AG04450 (cell line): Measurements from ENCODE around the gene KLHDC4. TPM values are rescaled to one million over a fixed set of nuclear protein-coding genes. Genes with fewer than 3 reads are reported as not detected.

Experiments used
- CTCF ChIA-PET: fragments of 300-600, 350-600 bp; formaldehyde crosslinking; extraction: SDS; loops from one replicate; lab custom pipeline; 2022; ENCODE audit warnings: antibody characterized with exemption, inconsistent platforms; lab: Charles Lee
- POLR2A ChIA-PET: fragments of 350-600 bp; formaldehyde crosslinking; extraction: SDS; loops from one replicate; lab custom pipeline; 2021; ENCODE audit warnings: antibody characterized with exemption, inconsistent platforms; lab: Yijun Ruan, JAX
- DNase-seq: peaks from one replicate; pipeline ENCODE4 v3.0.0-alpha.2; 2011; ENCODE audit warnings: low read depth, low spot score
- H3K27ac ChIP-seq: one replicate; pipeline ENCODE4 v1.5.1; 2012; ENCODE audit warnings: low read depth, low read length, control low read depth
- H3K27me3 ChIP-seq: one replicate; pipeline ENCODE4 v1.6.0; 2012; ENCODE audit warnings: low read length; ENCODE audit not compliant: control insufficient read depth, insufficient read depth
- H3K4me3 ChIP-seq: 2 replicates; pipeline ENCODE4 v1.5.1; 2011; ENCODE audit warnings: mild to moderate bottlenecking, low read depth, low read length, control low read depth
- H3K9me3 ChIP-seq: 2 replicates; pipeline ENCODE4 v1.5.1; 2012; ENCODE audit warnings: low read length; ENCODE audit not compliant: control insufficient read depth, insufficient read depth
- polyA plus RNA-seq: library from polyadenylated mRNA; depleted of rRNA; stranded (reverse); fragments of >200 nt; gene quantifications from 2 replicates; pipeline ENCODE4 v1.2.3, GENCODE V29; 2011
- TF ChIP-seq, protein P1 (sequence below): IDR thresholded peaks from 2 replicates; pipeline ENCODE4 v1.5.1; 2011; ENCODE audit warnings: low read depth, low read length, control low read depth, inconsistent platforms

KLHDC4 gene
- polyA plus RNA-seq, 1 experiment: 9.9 TPM

DNA sequence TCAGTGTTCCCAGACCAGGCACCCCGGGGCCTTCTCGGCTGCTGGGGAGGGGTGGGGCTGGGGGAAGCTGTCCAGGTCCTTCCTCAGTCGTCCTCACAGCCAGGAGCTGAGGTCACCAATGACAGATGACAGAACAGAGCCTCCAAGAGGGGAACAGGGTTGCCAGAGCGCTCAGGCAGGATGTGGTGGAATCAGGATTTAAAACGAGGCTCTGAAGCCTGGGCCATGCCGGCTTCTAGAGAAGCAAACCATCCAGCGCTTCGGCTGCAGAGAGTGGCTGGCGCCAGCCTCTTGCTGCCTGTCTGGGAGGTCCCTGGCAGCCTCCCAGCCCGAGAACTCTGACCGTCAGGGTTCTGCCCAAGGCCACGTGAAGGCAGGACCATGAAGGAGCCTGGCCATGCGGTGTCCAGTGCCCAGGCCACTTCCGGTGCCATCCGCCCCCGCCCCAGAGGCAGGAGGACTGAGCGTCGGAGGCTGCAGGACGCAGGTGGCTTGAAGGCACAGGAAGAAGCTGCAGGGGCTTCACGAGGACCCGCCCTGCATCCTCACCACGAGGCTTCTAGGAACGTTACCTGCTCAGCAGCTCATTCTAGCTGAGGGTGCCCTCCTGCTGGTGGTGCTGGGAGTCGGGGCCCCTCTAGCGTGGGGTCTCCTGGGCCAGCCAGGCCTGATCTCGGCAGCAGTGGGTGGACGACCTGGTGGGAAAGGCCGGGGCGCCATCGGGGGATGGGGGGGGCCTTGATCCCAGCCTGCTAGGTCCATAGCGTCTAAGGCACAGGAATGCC is 78.5 kb downstream of the KLHDC4 start:
- CTCF ChIA-PET: no interaction called here
- H3K4me3 ChIP-seq: no peak overlapping the region
- DNase-seq: no peak
- peaks cover 4% of the 10 kb centered on the region; the same call in 1 of the 2 replicates for H3K9me3 ChIP-seq
- H3K27ac ChIP-seq: no peak overlapping the region
- peaks cover 26% of the 10 kb centered on the region for H3K27me3 ChIP-seq
- POLR2A ChIA-PET: no interaction called here
- TF ChIP-seq, protein P1, sequence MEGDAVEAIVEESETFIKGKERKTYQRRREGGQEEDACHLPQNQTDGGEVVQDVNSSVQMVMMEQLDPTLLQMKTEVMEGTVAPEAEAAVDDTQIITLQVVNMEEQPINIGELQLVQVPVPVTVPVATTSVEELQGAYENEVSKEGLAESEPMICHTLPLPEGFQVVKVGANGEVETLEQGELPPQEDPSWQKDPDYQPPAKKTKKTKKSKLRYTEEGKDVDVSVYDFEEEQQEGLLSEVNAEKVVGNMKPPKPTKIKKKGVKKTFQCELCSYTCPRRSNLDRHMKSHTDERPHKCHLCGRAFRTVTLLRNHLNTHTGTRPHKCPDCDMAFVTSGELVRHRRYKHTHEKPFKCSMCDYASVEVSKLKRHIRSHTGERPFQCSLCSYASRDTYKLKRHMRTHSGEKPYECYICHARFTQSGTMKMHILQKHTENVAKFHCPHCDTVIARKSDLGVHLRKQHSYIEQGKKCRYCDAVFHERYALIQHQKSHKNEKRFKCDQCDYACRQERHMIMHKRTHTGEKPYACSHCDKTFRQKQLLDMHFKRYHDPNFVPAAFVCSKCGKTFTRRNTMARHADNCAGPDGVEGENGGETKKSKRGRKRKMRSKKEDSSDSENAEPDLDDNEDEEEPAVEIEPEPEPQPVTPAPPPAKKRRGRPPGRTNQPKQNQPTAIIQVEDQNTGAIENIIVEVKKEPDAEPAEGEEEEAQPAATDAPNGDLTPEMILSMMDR: no peak

DNA sequence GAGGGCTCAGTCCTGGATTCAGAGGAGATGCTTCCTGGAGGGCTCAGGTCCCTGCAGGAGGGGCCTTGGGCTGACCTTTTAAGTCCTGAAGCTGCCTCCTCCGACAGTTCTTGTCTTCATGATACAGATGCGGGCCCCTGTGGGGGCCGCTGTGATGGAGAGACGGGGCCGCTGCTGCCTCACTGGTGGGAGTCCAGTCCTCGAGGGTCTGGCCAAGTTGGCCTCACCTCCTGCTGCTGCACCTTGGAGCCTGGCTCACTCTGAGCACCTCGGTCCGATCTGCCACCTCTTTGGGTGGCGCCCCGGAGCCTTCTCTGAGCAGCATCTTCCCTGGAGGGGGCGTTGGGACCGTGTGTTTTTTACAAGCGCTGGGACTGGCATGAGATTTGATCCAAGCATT is 79.1 kb downstream of the KLHDC4 start:
- H3K27me3 ChIP-seq: peaks cover 26% of the 10 kb centered on the region
- no peak overlapping the region for H3K4me3 ChIP-seq
- POLR2A ChIA-PET: no interaction called here
- DNase-seq: no peak
- H3K9me3 ChIP-seq: peaks cover 4% of the 10 kb centered on the region; the same call in 1 of the 2 replicates
- H3K27ac ChIP-seq: no peak overlapping the region
- CTCF ChIA-PET: no interaction called here
- TF ChIP-seq, protein P1: no peak

DNA sequence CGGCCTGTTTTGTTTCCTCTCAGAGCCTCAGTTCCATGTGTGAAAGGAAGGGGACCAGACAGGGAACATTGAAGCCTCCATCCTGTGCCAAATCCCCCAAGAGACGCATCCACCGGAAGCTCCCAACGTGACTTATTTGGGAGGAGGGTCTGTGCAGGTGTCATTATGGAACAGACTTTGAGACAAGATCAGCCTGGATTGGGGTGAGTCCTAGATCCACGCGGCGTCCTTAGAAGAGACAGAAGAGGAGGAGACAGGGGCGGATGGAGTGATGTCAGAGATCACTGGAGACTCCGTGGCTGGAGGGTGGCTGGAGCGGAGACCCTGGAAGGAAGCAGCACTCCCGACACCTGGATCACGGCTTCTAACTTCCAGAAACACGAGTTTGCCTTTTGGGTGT is 80.0 kb downstream of the KLHDC4 start:
- peaks cover 4% of the 10 kb centered on the region; the same call in 1 of the 2 replicates for H3K9me3 ChIP-seq
- H3K27ac ChIP-seq: no peak overlapping the region
- no peak overlapping the region for H3K4me3 ChIP-seq
- H3K27me3 ChIP-seq: peaks cover 26% of the 10 kb centered on the region
- ChIA-PET CTCF (no interaction called here), POLR2A (no interaction called here)
- DNase-seq: no peak
- TF ChIP-seq, protein P1: no peak

DNA sequence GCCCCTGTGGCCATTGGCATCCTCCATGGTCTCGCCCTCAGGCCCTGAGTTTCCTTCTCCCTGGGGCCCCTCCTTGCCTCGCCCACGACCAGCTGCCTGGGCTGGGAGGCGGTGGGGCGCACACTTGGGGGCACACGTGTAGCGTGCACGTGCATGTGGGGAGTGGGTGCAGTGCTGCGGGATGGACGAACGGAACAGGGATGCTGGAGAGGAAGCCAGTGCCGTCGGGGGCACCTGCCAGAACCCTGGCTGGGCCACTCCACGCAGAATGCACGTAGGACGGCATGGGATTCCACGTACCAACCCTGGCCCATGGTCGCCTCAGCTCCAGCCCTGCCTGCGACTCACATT is 80.4 kb downstream of the KLHDC4 start:
- Histone ChIP-seq H3K9me3 (peaks cover 4% of the 10 kb centered on the region; the same call in 1 of the 2 replicates), H3K27ac (no peak overlapping the region), H3K27me3 (peaks cover 27% of the 10 kb centered on the region), H3K4me3 (no peak overlapping the region)
- CTCF ChIA-PET: no interaction called here
- DNase-seq: no peak
- TF ChIP-seq, protein P1: no peak
- POLR2A ChIA-PET: no interaction called here

DNA sequence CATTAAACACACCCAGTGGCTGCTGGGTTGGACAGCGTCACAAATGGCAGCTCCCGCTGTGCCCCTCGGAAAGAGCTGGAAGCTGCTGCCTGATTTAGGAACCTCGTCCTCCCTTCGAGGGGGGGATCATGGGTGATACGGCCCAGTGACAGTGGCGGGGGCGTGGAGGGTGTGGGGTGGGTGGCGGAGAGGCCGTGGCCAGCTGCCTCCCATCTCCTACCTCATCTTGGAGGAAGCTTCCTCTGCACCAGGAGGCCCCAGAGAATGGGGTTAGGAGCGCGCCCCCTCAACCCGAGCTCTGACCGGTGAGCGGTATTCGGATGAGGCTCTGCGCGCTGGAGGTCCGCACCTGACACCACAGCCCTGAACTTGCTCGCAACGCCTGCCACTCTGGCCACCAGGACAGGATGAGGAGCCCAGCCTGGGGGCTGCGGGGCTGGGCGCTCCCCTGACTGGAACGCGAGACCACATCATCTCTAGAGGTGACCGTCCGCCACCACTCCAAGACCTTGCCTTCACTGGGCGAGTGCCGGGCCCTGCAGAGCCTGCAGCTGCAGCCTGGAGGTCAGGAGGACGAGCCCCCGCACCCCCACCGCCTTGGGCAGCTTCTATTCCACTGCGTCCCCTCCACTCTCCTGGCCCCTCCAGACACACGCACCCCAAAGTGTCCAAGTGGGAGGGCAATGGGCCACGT is 80.9 kb downstream of the KLHDC4 start:
- TF ChIP-seq, protein P1: no peak
- Histone ChIP-seq H3K27me3 (peaks cover 26% of the 10 kb centered on the region), H3K4me3 (no peak overlapping the region), H3K9me3 (peaks cover under 1% of the 10 kb centered on the region; the same call in 1 of the 2 replicates), H3K27ac (no peak overlapping the region)
- CTCF ChIA-PET: no interaction called here
- POLR2A ChIA-PET: interaction anchor here (0.5 kb wide), 1 partner anchor 75 kb away, joined by 6 read pairs; no protein-coding TSS in a partner anchor
- no peak for DNase-seq
